MG63 (cell line): ENCODE measurements around the gene GTF2A1L. TPM values are rescaled to one million over a fixed set of nuclear protein-coding genes. Genes with fewer than 3 reads are reported as not detected.
A peak's percentile ranks its signal among the peaks of the same experiment; 100 is the strongest.
"Not testable (repeated sequence)": the region's sequence is repeated elsewhere in the genome, so short reads cannot be mapped to it uniquely, and the experiment has no call there.

Experiments
- DNase-seq: peaks from one replicate; pipeline ENCODE4 v3.0.0-alpha.2; 2020
- H3K27me3 ChIP-seq: fragments of 250-450 bp; sonication (Bioruptor Pico); 2 replicates; pipeline ENCODE4 v1.5.1; 2020; ENCODE audit warnings: mild to moderate bottlenecking, moderate library complexity
- H3K36me3 ChIP-seq: fragments of 250-450 bp; sonication (Bioruptor Pico); 2 replicates; pipeline ENCODE4 v1.5.1; 2020; ENCODE audit warnings: mild to moderate bottlenecking, moderate library complexity
- H3K4me3 ChIP-seq: fragments of 250-450 bp; sonication (Bioruptor Pico); 2 replicates; pipeline ENCODE4 v1.5.1; 2020; ENCODE audit warnings: mild to moderate bottlenecking, moderate library complexity
- H3K9me3 ChIP-seq: fragments of 250-450 bp; sonication (Bioruptor Pico); 2 replicates; pipeline ENCODE4 v1.5.1; 2020; ENCODE audit warnings: mild to moderate bottlenecking, moderate library complexity
- total RNA-seq: library from RNA; depleted of rRNA; stranded (reverse); fragments of >200 nt; shearing (Covaris generic); gene quantifications from 2 replicates; pipeline ENCODE4 v1.2.3, GENCODE V29; 2014; ENCODE audit warnings: low replicate concordance

The GTF2A1L gene
- total RNA-seq, 1 experiment from 2014 or later, result not detected

DNA sequence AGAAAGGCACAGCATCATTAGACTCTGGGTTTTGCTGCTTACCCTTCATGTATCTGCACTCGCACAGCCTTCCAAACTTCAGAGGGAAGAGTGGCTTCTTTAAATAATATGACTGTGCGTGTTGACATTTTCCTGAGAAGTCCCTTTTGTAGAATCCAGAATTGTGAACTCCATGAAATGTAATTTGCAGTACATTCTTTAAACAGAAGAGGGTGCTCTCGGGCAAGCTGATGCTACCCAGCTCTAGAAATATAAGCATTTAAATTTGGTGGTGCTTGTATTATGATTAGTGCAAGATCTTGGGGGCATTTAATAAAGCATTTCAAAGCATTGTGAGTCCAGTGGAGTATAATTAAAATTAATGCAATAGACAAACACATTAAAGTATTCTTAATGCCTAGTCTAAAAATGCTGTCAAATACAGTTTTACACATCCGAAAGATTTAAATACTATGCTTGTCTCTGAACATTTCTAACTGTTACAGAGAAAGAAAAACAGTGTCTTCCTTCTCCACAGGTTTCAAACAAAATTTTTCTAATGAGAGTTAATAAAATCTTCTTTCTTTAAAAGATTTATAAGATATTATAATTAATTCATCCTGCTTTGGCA lies 17.3 kb upstream of the GTF2A1L start:
- Histone ChIP-seq H3K4me3 (no peak overlapping the region), H3K27me3 (no peaks in the 10 kb centered on the region), H3K9me3 (no peaks in the 10 kb centered on the region), H3K36me3 (no peaks in the 10 kb centered on the region)
- no peak for DNase-seq

DNA sequence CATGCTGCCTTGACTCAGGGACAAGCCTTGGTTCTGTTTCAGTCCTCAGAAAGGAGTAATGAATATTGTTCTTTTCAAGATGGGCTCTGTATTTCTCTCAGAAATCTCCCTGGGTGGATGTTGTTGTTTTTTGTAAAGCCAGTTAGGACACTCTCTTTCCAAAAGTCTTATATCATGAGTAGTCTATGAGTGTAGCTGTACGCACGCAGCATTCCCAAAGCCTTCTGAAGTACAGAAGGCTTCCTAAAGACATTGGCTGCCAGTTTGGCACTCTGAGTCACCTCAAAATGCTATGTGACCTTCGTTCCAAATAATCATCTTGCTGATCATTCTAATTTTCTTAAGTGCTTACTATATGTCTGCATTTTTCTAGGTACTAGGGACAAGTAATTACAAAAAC lies 16.7 kb upstream of the GTF2A1L start:
- DNase-seq, result peak; percentile 60
- no peaks in the 10 kb centered on the region for H3K27me3 ChIP-seq
- no peaks in the 10 kb centered on the region for H3K9me3 ChIP-seq
- no peaks in the 10 kb centered on the region for H3K36me3 ChIP-seq
- no peak overlapping the region for H3K4me3 ChIP-seq

DNA sequence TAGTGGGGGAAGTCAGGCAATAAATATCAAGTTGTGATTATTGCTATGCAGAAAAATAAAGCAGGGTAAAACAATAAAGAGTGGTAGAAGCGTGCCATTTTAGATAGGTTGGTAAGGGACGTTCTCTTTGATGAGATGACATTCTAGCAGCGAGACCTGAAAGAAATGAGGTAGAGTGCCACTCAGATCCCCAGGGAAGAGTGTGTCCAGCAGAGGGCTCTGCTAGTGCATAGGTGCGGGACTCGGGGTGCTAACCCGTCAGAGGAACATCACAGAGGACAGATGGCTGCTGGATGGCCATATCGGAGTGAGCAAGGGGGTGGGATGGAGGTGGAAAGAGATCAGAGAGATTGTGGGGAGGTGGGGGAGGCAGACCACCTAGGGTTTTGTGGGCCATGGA lies 16.3 kb upstream of the GTF2A1L start:
- H3K9me3 ChIP-seq, result no peaks in the 10 kb centered on the region
- H3K4me3 ChIP-seq, result no peak overlapping the region
- DNase-seq, result peak; percentile 3
- no peaks in the 10 kb centered on the region for H3K36me3 ChIP-seq
- no peaks in the 10 kb centered on the region for H3K27me3 ChIP-seq

DNA sequence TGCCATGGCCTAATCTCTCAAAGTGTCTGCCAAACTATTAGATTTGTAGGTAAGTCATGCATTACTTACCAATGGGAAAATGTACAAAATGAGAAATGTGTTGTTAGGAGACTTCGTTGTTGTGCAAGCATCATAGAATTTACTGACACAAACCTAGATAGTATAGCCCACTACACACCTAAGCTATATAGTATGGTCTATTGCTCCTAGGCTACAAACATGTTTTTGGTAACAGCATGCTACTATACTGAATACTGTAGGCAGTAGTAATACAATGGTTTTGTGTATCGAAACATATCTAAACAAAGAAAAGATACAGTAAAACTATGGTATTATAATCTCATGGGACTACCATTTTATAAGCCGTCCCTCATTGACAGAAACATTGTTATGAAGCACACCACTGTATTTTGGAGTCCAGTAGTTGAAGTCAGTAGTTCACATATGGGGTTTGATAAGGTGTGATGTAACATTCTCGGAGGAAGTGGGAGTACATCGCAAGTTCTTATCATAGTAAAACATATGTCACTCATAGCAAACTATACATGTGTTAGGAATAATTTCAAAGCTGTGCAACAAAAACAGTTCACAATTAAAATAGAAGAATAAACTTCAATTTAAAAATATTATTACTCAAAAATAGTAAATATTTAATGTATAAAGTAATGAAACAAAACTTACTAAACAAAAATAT lies 12.0 kb upstream of the GTF2A1L start:
- no peaks in the 10 kb centered on the region for H3K36me3 ChIP-seq
- no peak for DNase-seq
- no peak overlapping the region for H3K4me3 ChIP-seq
- H3K27me3 ChIP-seq, result no peaks in the 10 kb centered on the region
- no peaks in the 10 kb centered on the region for H3K9me3 ChIP-seq

DNA sequence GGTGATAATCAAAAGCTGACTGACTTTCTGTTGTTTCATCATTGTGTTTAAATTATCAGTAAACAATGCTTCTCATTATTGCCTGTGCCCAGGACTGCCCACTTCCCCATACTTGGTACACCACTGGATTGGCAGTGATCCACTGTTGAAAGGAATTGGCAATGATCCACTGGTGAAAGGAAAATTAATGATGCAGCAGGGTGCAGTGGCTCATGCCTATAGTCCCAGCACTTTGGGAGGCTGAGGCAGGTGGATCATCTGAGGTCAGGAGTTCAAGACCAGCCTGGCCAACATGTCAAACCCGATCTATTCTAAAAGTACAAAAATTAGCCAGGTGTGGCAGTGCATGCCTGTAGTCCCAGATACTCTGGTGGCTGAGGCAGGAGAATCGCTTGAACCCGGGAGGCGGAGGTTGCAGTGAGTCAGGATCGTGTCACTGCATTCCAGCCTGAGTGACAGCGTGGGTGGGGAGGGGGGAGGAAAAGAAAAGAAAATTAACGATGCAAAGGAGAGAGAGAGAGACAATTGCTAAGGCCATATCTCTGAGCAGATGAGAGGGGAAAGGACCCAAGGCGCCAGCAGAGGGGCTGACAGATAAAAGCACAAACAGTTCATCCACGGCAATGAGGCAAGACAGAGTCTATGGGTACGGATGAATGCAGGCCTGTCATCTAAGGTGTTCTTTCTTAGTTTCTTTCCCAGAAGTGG lies 10.2 kb upstream of the GTF2A1L start:
- H3K27me3 ChIP-seq, result no peaks in the 10 kb centered on the region; the same call in 1 of the 2 replicates
- no peaks in the 10 kb centered on the region for H3K9me3 ChIP-seq
- no peak overlapping the region for H3K4me3 ChIP-seq
- peak; percentile 26 for DNase-seq
- H3K36me3 ChIP-seq, result no peaks in the 10 kb centered on the region

DNA sequence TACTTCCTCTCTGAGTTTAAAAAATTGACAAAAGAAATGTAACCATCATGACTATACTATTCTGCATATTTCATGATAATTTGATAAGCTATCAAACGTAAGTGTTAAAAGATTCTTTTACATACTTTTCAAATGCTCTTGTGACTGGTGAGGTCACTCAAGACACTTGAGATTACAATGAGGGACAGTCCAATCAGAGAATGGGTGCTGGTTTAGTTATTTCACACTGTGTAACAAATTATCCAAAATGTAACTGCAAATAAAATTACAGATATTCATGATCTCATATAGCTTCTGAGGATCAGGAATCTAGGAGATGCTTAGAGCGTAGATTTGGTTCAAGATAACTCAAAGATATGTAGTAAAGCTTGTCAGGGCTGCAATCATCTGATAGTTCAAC lies 4.4 kb upstream of the GTF2A1L start:
- Histone ChIP-seq H3K27me3 (no peaks in the 10 kb centered on the region; the same call in 1 of the 2 replicates), H3K36me3 (no peaks in the 10 kb centered on the region), H3K9me3 (no peaks in the 10 kb centered on the region), H3K4me3 (no peak overlapping the region)
- DNase-seq, result no peak

DNA sequence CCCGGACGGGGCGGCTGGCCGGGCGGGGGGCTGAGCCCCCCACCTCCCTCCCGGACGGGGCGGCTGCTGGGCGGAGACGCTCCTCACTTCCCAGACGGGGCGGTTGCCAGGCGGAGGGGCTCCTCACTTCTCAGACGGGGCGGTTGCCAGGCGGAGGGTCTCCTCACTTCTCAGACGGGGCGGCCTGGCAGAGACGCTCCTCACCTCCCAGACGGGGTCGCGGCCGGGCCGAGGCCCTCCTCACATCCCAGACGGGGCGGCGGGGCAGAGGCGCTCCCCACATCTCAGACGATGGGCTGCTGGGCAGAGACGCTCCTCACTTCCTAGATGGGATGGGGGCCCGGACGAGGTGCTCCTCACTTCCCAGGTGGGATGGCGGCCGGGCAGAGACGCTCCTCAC lies 3.1 kb upstream of the GTF2A1L start:
- H3K36me3 ChIP-seq, DNase-seq, H3K4me3 ChIP-seq, H3K9me3 ChIP-seq, H3K27me3 ChIP-seq: not testable (repeated sequence)

DNA sequence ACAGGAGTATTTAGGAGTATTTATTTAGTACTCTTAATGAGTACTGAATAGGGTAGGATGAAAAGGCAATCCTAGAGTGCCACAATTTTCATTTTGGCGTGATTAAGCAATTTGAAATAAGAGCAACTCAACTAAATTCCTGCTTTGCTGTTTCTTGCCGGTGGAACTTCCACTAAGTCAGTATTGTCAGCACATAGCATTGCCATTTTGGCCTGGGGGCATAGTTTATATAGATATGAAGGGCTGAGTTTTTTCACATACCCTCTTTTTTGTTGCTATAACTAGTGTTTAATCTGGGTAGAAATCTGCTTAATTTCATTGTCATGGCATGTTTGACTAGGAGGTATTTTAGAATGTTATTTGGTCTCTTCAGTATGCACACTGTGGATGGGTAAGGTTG lies 1.9 kb downstream of the GTF2A1L start:
- H3K36me3 ChIP-seq, result no peaks in the 10 kb centered on the region
- DNase-seq, result no peak
- no peaks in the 10 kb centered on the region for H3K9me3 ChIP-seq
- no peak overlapping the region for H3K4me3 ChIP-seq
- H3K27me3 ChIP-seq, result no peaks in the 10 kb centered on the region

DNA sequence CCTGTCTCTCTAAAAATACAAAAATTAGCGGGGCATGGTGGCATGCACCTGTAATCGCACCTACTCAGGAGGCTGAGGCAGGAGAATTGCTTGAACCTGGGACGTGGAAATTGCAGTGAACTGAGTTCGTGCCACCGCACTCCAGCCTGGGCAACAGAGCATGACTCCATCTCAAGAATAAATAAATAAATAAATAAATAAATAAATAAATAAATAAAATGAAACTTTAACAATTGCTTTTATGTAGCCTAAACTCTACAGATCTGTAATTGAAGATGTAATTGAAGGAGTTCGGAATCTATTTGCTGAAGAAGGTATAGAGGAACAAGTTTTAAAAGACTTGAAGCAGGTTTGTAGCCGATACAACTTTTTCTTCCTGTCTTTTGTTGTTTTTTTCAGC lies 2.9 kb downstream of the GTF2A1L start:
- H3K27me3 ChIP-seq, result no peaks in the 10 kb centered on the region
- no peaks in the 10 kb centered on the region for H3K36me3 ChIP-seq
- no peaks in the 10 kb centered on the region for H3K9me3 ChIP-seq
- no peak overlapping the region for H3K4me3 ChIP-seq
- no peak for DNase-seq

DNA sequence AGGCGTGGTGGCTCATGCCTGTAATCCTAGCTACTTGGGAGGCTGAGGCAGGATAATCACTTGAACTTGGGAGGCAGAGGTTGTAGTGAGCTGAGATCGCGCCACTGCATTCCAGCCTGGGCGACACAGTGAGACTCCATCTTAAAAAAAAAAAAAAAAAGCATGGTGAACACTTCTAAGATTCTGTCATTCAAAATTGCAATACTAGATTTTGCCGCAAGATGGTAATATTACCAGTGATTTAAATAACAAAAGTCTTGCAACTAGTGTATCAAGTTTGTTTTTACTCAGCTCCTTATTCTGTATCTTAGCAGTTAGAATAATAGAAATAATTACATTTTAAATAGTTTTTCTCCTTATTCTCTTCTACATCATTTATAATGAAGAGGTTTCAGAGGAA lies 5.0 kb downstream of the GTF2A1L start:
- not testable (repeated sequence) for H3K36me3 ChIP-seq, H3K27me3 ChIP-seq, DNase-seq, H3K9me3 ChIP-seq, H3K4me3 ChIP-seq

DNA sequence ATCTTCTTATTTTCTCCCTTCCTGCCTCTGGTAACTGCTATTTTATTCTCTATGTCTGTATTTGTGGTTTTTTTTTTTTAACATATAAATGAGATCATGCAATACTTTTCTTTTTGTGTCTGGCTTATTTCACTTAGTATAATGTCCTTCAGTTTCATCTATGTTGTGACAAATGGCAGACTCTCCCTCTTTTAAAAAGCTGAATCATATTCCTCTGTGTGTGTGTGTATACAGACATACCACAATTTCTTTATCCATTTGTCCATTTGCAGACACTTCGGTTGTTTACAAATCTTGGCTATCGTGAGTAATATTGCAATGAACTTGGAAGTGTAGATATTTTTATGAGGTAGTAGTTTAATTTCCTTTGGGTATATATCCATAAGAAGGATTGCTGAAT lies 7.0 kb downstream of the GTF2A1L start:
- no peaks in the 10 kb centered on the region for H3K9me3 ChIP-seq
- H3K4me3 ChIP-seq, result no peak overlapping the region
- no peaks in the 10 kb centered on the region for H3K36me3 ChIP-seq
- no peaks in the 10 kb centered on the region for H3K27me3 ChIP-seq
- DNase-seq, result no peak

DNA sequence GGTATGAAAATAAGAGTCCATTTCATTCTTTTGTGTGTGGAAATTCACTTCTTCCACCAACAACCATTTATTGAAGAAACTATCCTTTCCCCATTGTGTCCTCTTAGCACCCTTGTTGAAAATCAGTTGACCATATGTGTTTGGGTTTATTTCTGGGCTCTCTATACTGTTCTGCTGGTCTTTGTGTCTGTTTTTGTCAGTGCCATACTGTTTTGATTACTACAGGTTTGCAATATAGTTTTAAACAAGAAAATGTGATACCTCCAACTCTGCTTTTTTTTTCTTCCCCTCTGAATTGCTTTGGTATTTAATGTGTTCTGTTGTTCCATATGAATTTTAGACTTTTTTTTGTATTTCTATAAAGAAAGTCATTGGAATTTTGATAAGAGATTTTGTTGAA lies 8.4 kb downstream of the GTF2A1L start:
- no peak for DNase-seq
- no peaks in the 10 kb centered on the region for H3K9me3 ChIP-seq
- no peaks in the 10 kb centered on the region for H3K36me3 ChIP-seq
- no peak overlapping the region for H3K4me3 ChIP-seq
- no peaks in the 10 kb centered on the region for H3K27me3 ChIP-seq

DNA sequence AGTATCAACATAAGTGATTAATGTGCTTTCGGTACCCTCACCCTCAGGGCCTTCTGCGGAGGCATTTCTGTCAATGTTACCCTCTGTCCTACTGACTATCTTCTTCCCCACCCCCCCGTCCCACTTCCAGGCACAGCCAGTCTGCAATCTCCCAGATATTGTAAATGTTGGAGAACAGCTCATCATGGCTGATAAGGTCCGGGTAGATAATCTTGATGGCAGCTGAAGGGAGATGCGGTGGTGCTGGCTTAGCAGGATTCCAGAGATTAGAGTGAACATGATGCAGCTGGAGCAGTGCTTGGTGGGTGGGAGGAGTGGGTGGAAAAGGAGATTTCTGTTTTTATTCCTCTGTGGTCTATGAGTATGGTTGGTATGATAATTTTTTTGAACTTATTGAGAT lies 15.5 kb downstream of the GTF2A1L start:
- no peak overlapping the region for H3K4me3 ChIP-seq
- no peaks in the 10 kb centered on the region for H3K36me3 ChIP-seq
- H3K9me3 ChIP-seq, result no peaks in the 10 kb centered on the region
- no peaks in the 10 kb centered on the region for H3K27me3 ChIP-seq
- no peak for DNase-seq

DNA sequence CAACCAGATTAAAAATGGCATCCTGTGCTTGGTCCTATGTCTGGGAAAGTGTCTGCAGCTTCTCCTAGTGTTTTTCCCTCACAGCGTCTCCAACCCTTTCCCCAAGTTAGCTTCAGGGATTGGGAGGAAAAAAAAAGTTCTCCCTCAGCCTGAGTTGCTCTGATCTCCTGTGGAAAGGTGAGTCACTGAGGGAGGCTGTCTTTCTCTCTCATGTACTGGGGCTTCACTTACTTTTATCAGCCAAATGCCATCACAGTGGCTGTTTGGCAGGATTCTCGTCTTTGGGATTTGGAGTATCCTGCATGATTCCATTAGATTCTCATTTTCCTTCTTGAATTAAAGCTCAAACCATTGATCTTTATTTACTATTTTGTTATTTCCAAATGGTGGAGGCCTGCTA lies 18.1 kb downstream of the GTF2A1L start:
- no peak overlapping the region for H3K4me3 ChIP-seq
- no peak for DNase-seq
- H3K27me3 ChIP-seq, result no peaks in the 10 kb centered on the region
- no peaks in the 10 kb centered on the region for H3K36me3 ChIP-seq
- H3K9me3 ChIP-seq, result no peaks in the 10 kb centered on the region

DNA sequence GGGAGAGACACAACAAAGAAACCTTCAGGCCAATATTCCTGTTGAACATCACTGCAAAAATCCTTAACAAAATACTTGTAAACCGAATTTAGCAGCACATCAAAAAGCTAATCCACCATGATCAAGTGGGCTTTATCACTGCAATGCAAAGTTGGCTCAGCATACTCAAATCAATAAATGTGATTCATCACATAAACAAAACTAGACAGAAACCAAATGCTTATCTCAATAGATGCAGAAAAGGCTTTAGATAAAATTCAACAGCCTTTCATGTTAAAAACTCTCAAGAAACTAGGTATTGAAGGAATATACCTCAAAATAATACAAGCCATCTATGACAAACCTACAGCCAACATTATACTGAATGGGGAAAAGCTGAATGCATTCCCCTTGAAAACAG lies 20.6 kb downstream of the GTF2A1L start:
- Histone ChIP-seq H3K4me3 (no peak overlapping the region), H3K27me3 (no peaks in the 10 kb centered on the region), H3K36me3 (no peaks in the 10 kb centered on the region), H3K9me3 (no peaks in the 10 kb centered on the region)
- no peak for DNase-seq

DNA sequence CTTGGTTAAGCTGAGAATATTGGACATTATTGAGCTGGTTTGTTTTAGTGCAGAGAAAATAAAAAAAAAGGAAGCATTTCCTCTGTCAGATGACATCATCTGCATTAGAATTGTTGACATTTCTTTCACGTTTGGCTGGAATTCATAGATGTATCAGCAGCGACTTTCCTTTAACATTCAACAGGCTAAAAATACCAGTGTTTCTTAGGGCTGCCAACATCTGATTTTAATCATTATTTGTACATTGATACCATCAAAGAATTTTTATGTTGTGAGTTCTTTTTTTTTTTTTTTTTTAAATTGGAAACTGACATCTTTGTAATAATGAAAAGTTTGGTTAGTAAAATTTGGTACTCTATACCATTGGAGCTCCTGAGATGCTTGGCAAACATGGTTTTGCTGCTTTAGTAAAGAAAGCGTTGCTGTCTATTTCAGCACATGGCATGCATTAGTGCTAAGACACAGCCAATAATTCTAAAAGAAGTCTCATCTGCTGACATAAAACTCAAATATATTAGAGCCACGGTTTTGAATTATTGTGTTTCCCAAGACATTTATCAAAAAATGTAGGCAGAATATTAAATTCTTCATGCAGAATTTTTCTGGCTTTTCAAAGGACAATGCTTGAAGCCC lies 33.6 kb downstream of the GTF2A1L start:
- no peak for DNase-seq

DNA sequence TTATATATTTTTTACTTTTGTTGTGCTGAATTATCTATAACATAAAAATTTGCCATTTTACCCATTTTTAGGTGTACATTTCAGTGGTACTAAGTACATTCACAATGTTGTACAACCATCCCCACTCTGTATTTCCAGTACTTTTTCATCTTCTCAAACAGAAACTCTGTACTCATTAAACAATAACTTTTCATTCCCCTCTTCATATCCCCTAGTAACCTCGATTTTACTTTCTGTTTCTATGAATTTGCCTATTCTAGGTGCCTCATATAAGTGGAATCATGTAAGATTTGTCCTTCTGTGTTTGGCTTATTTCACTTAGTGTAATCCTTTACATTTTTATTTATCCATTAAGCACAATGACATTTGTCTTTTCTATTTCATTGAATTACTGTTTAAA lies 51.3 kb downstream of the GTF2A1L start:
- Histone ChIP-seq H3K27me3 (no peaks in the 10 kb centered on the region), H3K36me3 (no peaks in the 10 kb centered on the region), H3K4me3 (no peak overlapping the region), H3K9me3 (no peaks in the 10 kb centered on the region)
- no peak for DNase-seq

More for the DNA sequence above, 33.6 kb downstream of the GTF2A1L start:
- Histone ChIP-seq H3K27me3 (no peaks in the 10 kb centered on the region), H3K9me3 (no peaks in the 10 kb centered on the region), H3K4me3 (no peak overlapping the region), H3K36me3 (no peaks in the 10 kb centered on the region)
